SKM-1 (cell line): ENCODE data around the gene KLHL25.

Experiments used
- DNase-seq: peaks from one replicate; lab custom pipeline; 2025; ENCODE audit not compliant: unreplicated experiment; lab: John Stamatoyannopoulos, UW

KLHL25 gene

DNA sequence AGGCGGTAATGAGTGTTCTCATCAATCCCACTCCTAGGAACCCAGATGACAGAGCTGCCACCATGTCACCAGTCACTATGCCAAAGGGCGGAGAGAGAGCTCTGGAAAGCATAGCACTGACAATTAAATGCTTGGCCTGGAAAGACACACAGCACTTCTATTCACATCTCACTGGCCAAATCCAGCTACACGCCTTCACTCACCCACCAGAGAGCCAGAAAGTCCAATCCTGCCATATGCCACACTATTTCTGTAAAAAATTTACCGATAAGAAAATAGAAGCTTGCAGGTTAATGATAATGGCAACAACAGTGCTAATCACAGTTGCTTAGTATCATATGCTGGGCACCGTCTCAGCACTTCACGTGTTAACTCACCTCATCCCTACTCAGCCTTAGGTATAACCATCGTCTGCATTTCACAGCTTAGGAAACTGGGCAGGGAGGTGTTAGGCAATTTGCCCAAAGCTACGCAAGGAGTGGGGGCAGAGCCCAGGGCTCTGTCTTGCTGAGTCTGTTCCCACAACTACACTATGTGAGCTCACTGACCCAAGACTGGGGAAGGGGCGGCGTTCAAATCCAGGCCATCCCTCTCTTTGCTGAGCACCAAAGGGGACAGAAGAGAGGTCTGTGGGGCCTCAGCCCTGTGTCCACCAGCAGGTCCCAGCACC is 16.5 kb downstream of the KLHL25 start:
- no peak for DNase-seq

DNA sequence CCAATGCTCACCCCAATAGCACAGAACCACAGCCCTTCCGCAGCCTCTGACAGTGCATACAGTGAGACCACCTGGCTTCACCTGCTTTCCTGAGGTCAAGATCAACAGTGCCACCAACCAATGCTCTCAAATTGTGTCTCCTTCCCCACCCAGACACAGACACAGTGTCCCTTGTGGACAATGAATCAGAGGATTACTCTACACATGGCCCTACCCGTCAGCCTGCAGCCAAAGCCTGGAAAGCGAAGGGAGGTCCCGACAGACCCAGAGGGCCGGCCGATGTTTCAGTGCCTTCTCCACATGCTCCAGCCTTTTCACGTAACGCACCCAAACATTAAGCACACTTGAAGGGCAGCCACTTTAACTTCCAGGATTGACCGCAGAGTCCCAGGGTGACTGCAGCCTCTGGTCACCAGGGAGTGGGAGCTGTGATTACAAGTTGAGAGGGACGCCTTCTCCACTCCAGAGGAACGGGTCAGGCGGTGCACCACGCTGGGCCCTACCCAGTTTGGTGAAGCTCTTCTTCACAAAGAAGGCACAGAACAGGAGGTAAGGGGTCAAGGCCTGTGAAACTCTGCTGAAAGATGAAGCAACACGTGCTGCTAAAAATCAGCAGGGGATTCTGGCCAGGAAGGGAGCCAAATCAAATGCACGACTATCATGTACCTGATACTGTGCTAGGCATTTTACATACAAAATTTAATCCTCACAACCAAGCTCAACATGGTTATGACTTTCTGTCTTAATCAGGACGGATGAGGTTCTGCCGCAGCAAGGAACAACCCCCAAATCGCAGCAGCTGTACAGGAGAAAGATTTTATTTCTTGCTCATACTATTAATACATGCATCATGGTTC is 17.2 kb downstream of the KLHL25 start:
- no peak for DNase-seq

DNA sequence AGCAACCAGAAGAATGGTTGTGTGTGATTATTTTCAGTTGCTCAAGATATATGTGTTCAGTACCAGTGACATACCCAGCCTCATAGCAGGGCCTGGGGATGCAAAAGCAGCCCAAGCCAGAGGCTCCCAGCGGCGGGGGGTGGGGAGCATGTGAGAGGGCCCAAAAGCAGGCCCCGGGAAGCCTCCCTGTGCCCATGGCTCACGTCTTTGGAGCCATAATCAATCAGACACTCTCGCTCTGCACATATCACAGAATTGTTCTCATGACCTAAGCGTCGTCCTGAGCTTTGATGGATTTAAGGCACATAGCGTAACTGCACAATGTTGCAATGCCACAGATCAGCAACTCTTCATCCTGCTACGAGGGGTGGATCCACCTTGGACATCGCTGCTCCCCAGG is 20.8 kb downstream of the KLHL25 start:
- DNase-seq: no peak

DNA sequence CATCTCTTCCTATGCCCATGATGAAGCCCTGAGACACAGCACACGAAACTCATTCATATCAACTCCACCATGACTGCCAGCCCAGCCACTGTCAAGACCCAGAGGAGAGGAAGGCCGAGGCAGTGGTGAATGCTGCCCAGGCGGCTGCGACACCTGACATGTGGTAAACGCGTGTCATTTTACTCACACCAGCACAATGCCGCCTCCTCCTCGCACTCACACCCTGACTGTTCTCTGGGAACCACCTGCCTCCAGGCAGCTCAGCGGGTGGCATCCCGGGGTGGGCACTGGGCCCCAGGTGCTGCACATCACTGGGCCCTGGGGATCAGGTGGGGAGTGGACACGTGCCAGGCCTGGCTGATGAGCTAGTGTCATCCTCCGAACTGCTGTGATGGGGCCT is 21.5 kb downstream of the KLHL25 start:
- DNase-seq: no peak

DNA sequence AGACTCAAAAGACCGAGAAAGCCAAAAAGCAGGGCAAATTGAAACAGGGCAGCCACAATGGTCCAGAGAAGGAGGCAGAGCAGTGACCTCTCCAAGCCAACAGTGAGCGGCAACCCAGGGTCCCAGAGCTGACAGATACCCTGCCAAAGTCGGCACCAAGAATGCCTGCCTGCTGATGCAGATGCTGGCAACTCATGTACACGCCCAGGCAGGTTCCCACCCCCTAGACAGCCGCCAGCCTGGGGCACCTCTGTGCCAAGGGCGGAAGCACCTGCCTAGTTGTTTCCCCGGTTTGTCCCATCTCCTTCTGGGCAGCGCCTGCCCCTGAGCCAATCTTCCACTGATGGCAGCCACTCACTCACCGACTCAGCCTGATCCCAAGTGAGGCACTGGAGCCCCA is 22.1 kb downstream of the KLHL25 start:
- DNase-seq: no peak

DNA sequence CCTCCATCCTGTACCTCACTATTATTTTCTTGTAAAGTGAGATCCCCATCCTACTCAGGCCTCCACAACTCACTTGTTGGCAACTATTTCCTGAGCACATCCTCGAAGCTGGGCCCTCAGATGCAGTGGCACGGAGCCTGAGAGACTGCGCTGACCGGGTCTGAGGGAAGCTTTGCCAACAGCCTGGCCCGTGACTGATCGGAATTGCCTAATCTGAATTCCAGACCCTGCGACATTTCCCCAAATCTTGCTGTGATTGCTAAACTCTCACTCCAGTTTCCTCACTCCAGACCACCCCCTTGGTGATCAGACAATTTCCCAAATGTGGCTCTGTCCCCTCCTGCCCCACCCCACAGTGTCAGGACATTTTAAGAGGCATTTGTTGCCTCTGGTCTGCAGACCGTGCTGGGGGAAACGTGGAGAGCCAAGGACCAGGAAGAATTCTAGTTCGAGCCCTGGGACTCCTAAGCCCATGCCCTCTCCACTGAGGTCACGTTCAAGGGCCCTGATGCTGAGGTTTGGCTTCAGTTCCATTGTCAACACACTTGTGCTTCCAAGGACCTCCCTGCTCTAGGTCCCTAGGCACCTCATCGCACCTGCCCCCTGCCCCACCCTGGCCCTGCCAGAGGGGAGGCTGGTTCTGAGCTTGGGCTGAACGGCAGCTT is 22.8 kb downstream of the KLHL25 start:
- no peak for DNase-seq

DNA sequence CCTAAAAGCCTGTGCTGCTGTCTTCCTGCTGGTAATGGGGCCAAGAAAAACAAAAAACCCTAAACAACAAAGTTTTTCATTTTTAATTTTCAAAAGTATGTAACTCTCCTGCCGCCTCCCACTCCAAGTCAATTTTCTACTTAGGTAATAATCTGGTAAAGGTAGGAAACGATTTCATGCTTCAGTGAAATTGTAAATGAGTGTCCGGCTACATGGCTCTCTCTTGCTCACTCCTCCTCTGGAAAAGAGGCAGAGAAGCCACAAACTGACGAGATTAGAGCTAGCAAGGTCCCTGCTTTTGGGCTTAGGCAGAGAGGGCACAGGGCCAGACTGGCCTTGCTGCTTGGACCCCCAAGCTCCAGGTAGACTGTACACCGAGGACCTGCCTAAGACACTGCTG is 23.5 kb downstream of the KLHL25 start:
- no peak for DNase-seq

DNA sequence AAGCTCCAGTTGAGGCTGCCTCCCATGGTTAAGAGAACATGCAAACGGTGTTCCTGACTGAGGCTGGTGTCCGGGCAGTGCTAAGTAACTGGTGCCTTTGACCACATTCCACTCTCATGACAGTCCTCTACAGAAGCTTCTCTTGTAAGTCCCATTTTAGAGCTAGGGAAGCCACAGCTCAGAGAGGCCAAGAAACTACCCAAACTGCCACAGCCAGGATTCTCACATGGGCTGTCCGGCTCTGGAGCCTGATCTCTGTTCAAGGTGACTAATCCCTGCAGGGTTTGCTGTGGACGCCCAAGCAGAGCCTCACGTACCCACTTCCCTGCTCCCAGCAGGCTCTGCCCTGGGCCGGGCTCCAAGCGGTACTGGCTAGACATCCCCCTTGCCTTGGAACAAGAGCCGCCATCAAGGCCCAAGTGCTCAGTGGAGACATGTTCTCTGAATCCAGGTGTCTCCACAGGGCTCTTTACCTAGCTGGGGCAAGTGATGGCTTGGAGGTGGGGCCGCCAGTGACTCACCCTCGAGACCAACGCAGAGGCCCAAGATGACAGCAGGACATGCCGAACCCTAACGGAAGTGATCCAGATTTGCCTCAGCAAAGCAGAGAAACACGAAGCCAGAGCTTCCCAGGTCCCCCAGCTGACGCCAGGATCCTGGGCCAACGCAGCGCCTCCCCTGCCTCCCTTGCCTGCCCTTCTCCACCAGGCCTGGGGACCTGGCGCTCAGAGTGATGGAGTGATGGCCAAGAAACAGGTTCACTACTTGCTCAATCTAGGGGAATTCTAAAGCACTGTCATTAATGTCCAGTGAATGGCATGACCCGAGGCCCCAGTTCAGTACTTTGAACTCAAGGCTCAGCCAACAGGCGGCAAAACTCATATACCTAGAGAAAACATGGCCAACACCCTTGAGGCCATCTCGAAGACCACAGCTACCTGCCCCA is 24.4 kb downstream of the KLHL25 start:
- no peak for DNase-seq

DNA sequence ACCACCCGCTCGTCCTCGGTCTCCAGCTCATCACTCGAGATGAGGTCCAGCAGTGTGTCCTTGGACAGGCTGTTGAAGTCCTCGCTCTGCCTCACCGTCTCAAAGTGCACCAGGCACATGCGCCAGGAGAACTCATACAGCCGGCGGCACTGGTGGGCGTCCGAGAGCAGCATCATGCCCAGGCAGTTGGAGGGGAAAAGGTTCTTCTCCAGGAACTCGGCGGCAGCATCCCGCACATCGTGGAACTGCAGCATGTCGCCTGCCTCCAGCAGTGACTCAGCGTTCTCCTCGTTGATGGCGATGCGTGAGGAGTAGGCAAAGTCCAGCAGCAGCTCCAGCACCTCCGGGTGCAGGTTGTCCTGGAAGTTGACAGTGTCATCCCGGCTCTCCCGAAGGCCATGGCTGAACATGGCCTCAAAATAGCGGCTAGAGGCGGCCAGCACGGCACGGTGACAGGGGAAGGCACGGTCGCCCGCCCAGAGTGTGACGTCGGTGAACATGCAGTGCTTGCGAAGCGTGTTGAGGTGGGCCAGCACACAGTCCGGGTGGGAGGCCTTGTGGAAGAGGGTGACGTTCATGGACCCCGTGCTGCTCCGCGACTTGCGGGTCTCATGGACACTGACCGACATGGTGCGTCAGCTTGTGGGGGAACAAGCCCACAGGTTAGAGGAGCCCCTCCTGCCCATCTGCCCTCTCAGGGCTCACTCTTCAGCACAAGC is 25.4 kb downstream of the KLHL25 start:
- no peak for DNase-seq

DNA sequence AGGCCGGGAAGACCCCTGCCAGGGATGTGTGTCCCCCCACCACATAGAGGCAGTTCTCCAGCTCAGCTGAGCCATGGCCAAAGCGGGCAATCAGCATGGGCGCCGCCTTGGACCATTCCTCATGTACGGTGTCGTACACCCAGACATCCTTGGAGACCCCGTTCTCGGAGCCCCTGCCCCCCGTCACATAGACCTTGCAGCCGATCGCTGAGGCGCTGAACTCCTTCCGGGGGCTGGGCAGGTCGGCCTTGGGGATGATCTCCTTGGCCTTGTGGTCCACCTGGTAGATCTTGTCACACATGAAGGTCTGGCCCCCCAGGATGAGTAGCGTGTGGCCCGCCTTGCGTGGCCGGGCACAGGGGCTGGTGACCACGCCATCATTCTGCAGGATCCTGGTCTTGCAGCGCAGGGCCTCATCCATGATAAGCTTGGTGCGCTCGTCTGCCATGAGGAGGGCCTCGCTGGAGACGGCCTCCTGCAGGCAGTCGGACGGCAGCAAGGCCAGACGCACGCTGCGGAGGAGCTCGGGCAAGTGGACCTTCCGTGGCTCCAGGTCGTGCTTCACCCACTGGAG is 26.0 kb downstream of the KLHL25 start:
- DNase-seq: no peak

DNA sequence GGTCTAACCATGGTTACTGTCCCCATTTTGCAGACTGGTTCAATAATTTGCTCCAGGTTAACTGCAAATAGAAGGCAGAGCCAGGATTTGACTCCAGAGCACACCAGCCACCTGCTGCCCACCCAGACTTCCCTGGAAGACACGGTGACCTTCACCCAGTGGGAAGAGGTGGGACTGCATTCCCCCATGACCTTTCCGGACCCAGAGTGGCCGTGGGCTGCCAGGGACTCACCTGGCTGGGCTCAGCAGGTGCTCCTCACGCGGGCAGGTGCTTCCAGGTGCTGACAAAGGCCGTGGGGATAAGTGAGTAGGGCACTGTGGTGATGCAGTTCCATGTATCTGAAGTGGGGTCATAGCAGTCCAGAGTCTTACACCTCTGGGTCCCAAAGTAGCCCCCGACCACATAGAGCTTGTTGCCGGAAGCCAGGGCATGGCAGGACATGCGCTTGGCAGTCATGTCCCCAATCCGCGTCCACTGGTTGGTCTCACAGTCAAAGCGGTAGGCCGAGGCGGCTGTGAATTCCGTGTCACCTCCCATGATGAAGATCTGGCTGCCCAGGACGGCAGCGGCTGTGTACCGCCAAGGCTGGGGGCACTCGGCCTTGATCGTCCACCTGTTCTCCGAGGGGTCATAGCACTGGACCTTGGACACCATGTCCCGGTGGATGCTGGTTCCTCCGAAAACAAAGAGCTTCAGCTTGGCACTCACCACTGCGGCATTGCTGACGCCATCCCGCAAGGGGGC is 26.8 kb downstream of the KLHL25 start:
- DNase-seq: no peak

DNA sequence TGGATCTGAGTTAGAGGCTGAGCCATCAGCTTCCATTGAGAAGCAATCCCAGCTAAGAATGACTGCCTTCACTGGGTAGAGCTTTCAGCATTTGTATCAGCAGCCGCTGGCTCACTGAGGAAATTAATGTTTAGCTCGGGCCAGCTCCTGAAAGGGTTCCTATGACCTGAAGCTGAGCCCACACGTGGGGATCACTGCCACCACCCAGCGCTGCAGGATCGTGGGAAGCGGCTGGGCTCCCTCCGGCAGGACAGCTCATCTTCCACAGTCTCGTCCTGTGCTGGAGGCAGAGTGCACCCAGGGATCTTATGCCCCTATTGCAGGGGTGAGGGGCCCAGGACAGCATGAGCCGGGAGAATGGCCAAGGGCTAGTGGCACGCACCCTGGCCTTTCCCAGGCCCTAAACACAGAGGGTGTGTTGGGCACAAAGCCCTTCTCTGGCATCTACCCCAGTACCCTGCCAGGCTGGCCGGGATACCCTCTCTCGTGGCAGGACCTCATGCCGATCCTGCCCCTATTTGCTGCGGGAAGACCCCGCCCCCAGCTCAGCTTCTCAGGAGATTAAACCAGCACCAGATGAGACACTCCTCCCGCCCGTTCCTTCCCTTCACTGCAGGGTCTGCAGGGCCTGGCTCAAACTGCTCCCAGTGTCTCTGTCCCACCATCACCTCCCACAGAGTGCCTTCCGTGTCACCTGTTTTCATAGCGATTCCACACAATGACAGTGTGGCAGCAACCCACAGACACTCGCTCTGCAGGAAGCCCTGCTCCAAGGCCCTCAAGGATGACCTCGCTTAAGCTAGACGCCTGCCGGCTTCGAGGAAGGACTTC is 28.5 kb downstream of the KLHL25 start:
- DNase-seq: no peak

DNA sequence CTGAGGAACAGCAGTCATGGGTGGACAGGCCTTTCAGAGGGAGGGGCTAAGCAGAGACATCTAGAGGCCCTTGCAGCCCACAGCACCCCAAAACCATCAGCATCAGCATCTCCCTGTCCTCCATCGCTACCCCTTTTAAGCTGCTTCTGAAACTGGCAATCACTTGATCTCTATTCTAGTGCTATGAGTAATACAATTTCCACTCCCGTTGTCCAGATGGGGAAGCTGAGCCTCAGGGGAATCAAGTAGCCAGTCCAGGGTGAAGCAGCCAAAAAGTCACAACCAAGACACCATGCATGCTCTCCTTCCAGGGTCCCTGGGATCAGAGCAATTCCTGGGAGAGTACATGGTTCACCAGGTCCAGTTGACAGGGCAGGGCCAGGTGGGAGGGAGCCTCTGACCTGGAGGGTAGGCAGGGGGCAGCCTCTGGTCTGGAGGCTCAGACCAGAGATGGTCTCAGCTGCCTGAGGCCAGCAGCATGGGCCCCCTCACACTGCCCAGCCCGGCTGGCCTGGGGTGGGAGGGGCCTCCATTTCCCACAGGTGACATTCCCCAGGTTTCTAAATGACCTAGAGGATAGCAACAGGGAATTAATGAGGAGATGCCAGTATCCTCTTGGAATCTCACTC is 30.0 kb downstream of the KLHL25 start:
- DNase-seq: no peak

DNA sequence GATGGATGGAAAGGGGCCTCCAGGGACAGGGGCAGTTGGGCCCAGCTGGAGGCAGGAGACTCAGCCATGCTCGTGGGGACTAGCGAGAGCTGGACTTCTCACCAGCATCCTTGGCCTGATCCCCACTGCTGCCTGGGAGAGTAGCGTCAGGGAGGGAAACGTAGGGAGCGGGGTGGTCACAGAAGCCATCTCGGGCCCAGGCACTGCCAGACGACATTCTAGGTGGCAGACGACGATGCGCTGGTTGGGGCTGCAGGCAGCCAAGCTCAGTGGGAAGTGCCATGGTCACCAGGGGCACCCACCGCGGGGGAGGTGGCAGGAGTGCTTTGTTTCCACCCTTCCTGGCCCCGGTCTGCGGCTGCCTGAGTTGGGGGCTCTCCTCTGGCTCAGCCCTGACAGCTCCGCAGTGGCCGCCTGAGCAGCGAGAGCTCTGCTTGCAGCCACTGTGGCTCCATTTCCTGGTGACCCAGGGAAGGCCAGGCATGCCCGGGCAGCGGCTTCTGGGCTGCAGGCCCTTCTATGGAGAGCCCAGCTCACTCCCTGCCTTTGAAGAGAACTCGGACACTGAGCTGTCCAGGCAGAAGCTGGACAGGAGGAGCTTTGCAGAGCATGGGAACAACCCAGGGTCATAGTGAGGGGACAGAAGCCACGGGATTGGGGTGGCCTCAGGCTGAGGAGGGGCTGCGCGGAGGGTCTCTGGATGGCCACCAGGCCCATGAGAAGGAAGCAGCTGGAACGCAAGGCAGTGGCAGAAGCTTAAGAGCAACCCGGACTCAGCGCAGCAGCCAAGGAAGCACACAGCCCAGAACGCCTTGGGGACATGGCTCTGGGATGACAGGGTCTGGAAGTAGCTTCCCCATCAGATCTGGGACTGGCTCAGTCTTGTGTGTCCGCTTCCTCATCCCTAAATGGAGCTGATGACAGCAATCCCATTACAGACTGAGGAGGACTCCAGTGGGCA is 30.8 kb downstream of the KLHL25 start:
- DNase-seq: no peak

DNA sequence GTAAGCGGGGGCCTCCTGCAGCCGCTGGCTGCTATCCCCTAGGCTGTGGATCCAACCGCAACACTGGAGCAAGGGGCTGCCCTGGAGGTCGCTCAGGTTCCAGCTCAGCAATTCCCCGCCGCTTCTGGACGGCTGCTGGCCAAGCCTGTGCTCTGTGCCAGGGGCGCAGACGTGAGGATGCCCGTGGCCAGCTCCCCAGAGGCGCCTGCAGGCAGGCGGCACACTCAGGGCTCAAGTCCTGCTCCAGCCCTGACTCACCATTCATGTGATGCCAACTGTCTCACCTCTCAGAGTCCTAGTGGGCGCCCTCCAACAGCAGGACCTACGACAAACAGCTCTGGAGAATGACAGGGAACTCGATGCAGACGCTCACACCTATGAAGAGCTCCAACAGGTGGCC is 31.6 kb downstream of the KLHL25 start:
- DNase-seq: no peak

DNA sequence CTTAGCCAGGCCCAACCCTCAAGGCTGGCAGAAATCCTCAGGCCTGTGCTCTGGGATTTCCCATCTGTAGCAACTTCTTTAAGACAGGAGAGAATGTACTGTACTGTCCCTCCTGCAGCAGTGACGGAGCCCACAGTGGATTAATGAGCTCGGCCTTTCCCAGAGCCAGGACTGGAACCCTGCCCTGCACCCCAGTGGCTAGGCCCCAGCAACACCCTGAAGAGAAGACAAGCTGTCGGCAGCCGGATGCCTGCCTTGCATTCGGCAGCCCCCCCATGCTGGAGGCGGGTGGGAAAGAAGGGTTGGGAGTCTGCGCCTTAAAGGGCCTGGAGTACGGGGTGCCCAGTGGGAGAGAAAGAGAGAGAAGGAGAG is 32.0 kb downstream of the KLHL25 start:
- no peak for DNase-seq
